Breast epithelium (tissue), 3 donors: ENCODE results near the gene GAB2.

ENCODE experiments used
- POLR2A ChIP-seq: fragments of 450-650 bp; IDR thresholded peaks from one replicate; pipeline ENCODE4 v1.6.1; 2016; ENCODE audit warnings: antibody characterized with exemption, mild to moderate bottlenecking, moderate library complexity
- TF ChIP-seq, protein P1 (sequence below), 3 donors: fragments of 450-650 bp; IDR thresholded peaks; one replicate each; pipeline ENCODE4 v1.5.1; 2016 to 2017; ENCODE audit warnings: antibody characterized with exemption in 3 of 3, mild to moderate bottlenecking in 3 of 3, moderate library complexity in 3 of 3

DNA sequence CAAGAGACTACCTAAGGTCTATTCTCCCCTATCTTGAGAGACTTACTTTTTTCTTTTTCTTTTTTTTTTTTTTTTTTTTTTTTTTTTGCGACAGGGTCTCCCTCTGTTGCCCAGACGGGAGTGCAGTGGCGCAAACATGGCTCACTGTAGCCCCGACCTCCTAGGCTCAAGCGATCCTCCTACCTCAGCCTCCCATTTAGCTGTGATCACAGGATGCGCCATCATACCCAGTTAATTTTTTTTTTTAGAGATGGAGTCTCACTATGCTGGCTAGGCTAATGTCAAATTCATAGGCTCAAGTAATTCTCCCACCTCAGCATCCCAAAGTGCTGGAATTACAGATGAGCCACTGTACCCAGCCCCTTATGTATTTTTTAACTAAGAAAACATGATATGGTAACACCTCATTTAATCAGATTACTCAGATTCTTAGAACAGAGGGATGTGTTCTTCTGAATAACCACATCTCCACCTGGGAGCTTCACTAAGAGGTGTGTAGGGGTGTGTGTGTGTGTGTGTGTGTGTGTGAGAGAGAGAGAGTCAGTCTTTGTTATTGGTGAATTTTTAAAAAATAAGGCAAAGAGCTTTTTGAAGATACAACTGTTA is 126.0 kb downstream of the GAB2 start:
- no peak for TF ChIP-seq POLR2A
- TF ChIP-seq, protein P1, sequence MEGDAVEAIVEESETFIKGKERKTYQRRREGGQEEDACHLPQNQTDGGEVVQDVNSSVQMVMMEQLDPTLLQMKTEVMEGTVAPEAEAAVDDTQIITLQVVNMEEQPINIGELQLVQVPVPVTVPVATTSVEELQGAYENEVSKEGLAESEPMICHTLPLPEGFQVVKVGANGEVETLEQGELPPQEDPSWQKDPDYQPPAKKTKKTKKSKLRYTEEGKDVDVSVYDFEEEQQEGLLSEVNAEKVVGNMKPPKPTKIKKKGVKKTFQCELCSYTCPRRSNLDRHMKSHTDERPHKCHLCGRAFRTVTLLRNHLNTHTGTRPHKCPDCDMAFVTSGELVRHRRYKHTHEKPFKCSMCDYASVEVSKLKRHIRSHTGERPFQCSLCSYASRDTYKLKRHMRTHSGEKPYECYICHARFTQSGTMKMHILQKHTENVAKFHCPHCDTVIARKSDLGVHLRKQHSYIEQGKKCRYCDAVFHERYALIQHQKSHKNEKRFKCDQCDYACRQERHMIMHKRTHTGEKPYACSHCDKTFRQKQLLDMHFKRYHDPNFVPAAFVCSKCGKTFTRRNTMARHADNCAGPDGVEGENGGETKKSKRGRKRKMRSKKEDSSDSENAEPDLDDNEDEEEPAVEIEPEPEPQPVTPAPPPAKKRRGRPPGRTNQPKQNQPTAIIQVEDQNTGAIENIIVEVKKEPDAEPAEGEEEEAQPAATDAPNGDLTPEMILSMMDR (IDR thresholded peaks at IDR 0.05), result no peak
